ENCODE results near the gene TRIM52. TPM values are rescaled to one million over a fixed set of nuclear protein-coding genes. Genes with fewer than 3 reads are reported as not detected.

The TRIM52 gene
- total RNA-seq, 1 experiment from 2014 or later = 9.3 TPM

DNA sequence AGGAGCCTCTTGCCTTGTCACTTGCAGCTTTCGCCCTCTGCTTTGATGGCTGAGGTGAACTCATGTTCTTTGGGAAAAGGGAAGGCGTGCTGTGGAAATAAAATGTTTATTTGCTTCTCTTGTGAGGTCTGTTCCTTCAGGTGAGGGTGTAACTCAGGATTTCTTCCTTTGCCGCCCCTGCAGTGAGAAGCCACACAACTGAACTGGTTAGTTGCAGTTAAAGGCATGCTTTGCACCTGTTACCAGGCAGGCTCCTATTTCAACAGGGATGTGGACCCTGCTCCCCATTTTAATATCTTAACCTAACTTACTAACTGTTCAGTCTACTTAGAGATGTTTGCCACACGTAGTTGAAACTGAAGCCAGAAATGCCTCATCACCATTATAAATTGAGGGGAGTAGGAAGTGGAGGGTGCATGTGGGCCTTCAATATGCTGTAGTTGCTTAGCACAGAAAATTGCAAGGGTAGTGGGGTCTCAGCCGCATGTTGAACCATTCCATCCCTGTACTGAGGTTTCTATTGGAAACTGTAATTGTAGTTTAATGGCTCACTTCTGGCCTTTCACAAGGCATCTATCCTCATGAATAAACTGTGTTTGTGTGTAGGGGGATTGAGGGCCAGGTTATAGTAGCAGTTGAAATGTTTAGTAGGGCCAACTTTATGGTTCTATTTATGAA is 25.1 kb downstream of the TRIM52 start:
- peak; percentile 20 for ATAC-seq
- Histone ChIP-seq H3K36me3 (ENCODE audit: control insufficient read depth, insufficient read depth, low read length) (peaks cover 26% of the 10 kb centered on the region), H3K27ac (ENCODE audit: low read length) (peak overlapping the region; percentile 37; the same call in 1 of the 2 replicates), H3K4me1 (ENCODE audit: control insufficient read depth, insufficient read depth, low read length) (peaks cover 9% of the 10 kb centered on the region), H3K4me3 (ENCODE audit: low read depth in 2 of 2, low read length in 2 of 2) (no peak overlapping the region), H3K27me3 (ENCODE audit: control insufficient read depth, insufficient read depth, low read length) (no peaks in the 10 kb centered on the region), H3K9me3 (ENCODE audit: control insufficient read depth, insufficient read depth, low read depth, low read length) (no peaks in the 10 kb centered on the region)
- CTCF ChIA-PET = no interaction called here
- POLR2A ChIA-PET = no interaction called here
- TF ChIP-seq POLR2AphosphoS5 (IDR thresholded peaks at IDR 0.05; ENCODE audit: low read depth, low read length) = peak; percentile 54; the same call in 1 of the 2 replicates
- peak; percentile 31; the same call in 1 of the 2 replicates for TF ChIP-seq SIN3A (IDR thresholded peaks at IDR 0.05; ENCODE audit: borderline replicate concordance, insufficient read depth, low read depth, low read length)
- TF ChIP-seq, protein P1, sequence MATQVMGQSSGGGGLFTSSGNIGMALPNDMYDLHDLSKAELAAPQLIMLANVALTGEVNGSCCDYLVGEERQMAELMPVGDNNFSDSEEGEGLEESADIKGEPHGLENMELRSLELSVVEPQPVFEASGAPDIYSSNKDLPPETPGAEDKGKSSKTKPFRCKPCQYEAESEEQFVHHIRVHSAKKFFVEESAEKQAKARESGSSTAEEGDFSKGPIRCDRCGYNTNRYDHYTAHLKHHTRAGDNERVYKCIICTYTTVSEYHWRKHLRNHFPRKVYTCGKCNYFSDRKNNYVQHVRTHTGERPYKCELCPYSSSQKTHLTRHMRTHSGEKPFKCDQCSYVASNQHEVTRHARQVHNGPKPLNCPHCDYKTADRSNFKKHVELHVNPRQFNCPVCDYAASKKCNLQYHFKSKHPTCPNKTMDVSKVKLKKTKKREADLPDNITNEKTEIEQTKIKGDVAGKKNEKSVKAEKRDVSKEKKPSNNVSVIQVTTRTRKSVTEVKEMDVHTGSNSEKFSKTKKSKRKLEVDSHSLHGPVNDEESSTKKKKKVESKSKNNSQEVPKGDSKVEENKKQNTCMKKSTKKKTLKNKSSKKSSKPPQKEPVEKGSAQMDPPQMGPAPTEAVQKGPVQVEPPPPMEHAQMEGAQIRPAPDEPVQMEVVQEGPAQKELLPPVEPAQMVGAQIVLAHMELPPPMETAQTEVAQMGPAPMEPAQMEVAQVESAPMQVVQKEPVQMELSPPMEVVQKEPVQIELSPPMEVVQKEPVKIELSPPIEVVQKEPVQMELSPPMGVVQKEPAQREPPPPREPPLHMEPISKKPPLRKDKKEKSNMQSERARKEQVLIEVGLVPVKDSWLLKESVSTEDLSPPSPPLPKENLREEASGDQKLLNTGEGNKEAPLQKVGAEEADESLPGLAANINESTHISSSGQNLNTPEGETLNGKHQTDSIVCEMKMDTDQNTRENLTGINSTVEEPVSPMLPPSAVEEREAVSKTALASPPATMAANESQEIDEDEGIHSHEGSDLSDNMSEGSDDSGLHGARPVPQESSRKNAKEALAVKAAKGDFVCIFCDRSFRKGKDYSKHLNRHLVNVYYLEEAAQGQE (IDR thresholded peaks at IDR 0.05; ENCODE audit: insufficient read depth in 1 of 2, low read depth in 2 of 2, low read length in 1 of 2) = no peak
- intact Hi-C loops (cut with micrococcal nuclease; ENCODE audit: unreplicated experiment) = no loop called here
- BruUV-seq (replicated peaks) = no TSS peak
- no peak for DNase-seq (ENCODE audit: low read depth, low spot score)
- in situ Hi-C loops (cut with HindIII; ENCODE audit: low pct_unique_long_range_greater_than_20kb, low sequenced_read_pairs) = no loop called here

DNA sequence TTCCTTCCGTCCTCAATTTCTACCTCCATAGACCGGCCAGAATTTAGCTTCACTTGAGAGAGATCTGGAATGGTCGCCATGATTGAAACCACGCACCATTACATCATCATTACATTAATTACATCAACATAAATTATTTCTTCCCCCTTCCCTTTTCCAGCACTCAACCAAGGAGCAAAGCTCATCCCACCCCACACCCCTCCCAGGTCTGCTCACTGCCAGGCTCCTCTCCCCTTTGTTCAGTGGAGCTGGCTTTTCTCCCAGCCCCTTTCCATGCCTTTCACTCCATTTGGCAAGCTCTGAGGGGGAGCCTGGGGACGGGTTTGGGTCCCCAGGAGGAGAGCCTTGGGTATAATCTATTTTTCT is 25.6 kb downstream of the TRIM52 start:
- H3K36me3 ChIP-seq (ENCODE audit: control insufficient read depth, insufficient read depth, low read length) = peaks cover 26% of the 10 kb centered on the region
- in situ Hi-C loops (cut with HindIII; ENCODE audit: low pct_unique_long_range_greater_than_20kb, low sequenced_read_pairs) = no loop called here
- ChIA-PET CTCF (no interaction called here), POLR2A (no interaction called here)
- peaks cover 9% of the 10 kb centered on the region for H3K4me1 ChIP-seq (ENCODE audit: control insufficient read depth, insufficient read depth, low read length)
- 0 out of 2 replicates have a peak, but pooled peaks have one; percentile 47 for TF ChIP-seq SIN3A (IDR thresholded peaks at IDR 0.05; ENCODE audit: borderline replicate concordance, insufficient read depth, low read depth, low read length)
- TF ChIP-seq POLR2AphosphoS5 (IDR thresholded peaks at IDR 0.05; ENCODE audit: low read depth, low read length) = no peak
- TF ChIP-seq, protein P2, sequence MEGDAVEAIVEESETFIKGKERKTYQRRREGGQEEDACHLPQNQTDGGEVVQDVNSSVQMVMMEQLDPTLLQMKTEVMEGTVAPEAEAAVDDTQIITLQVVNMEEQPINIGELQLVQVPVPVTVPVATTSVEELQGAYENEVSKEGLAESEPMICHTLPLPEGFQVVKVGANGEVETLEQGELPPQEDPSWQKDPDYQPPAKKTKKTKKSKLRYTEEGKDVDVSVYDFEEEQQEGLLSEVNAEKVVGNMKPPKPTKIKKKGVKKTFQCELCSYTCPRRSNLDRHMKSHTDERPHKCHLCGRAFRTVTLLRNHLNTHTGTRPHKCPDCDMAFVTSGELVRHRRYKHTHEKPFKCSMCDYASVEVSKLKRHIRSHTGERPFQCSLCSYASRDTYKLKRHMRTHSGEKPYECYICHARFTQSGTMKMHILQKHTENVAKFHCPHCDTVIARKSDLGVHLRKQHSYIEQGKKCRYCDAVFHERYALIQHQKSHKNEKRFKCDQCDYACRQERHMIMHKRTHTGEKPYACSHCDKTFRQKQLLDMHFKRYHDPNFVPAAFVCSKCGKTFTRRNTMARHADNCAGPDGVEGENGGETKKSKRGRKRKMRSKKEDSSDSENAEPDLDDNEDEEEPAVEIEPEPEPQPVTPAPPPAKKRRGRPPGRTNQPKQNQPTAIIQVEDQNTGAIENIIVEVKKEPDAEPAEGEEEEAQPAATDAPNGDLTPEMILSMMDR (IDR thresholded peaks at IDR 0.05) = no peak
- DNase-seq (ENCODE audit: low read depth, low spot score) (no peak), ATAC-seq (peak; percentile 46)
- BruUV-seq (replicated peaks) = TSS peak; percentile 71
- no peaks in the 10 kb centered on the region for H3K27me3 ChIP-seq (ENCODE audit: control insufficient read depth, insufficient read depth, low read length)
- intact Hi-C loops (cut with micrococcal nuclease; ENCODE audit: unreplicated experiment) = no loop called here
- H3K4me3 ChIP-seq (ENCODE audit: low read depth in 2 of 2, low read length in 2 of 2) = no peak overlapping the region
- no peaks in the 10 kb centered on the region for H3K9me3 ChIP-seq (ENCODE audit: control insufficient read depth, insufficient read depth, low read depth, low read length)
- H3K27ac ChIP-seq (ENCODE audit: low read length) = peak overlapping the region; percentile 37; the same call in 1 of the 2 replicates
